ENCODE results near the gene CIC. TPM values are rescaled to one million over a fixed set of nuclear protein-coding genes. Genes with fewer than 3 reads are reported as not detected.

CIC gene
- total and polyA plus RNA-seq, 3 experiments from 2014 or later: 2.7 to 60.4 (median 53.9) TPM

DNA sequence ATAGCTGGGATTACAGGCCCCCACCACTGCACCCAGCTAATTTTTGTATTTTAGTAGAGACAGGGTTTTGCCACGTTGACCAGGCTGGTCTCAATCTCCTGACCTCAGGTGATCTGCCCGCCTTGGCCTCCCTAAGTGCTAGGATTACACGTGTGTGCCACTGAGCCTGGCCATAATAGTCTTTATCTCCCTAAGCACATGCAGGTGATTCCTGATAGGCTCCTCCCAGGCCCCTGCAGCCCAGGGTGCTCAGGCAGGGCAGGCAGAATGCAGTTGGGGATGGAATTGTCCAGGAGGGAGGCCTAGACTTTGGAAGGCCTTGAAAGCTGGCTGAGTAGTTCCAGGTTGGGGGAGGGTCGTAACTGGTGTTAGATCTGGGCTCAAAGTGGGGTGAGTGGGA lies 40.4 kb upstream of the CIC start:
- POLR2A ChIA-PET: no interaction called here
- H3K4me3 Mint-ChIP-seq: no peak overlapping the region
- H3K27ac Mint-ChIP-seq: peak overlapping the region in 3 of 8 donors; percentile 8 to 58 (median 12)
- no peak for DNase-seq
- H3K27me3 Mint-ChIP-seq: no peaks in the 10 kb centered on the region
- no peaks in the 10 kb centered on the region for H3K9me3 Mint-ChIP-seq
- Histone ChIP-seq H3K27ac (ENCODE audit: low read depth, low read length) (no peak overlapping the region), H3K4me1 (ENCODE audit: insufficient read depth, low read length) (no peaks in the 10 kb centered on the region), H3K27me3 (ENCODE audit: insufficient read depth, low read length, poor library complexity, severe bottlenecking) (no peaks in the 10 kb centered on the region), H3K4me3 (ENCODE audit: low read length) (no peak overlapping the region), H3K9me3 (ENCODE audit: low read length) (no peaks in the 10 kb centered on the region), H3K36me3 (ENCODE audit: insufficient read depth, low read length) (peaks cover 38% of the 10 kb centered on the region)
- CTCF ChIA-PET: no interaction called here
- H3K4me1 Mint-ChIP-seq: peaks cover 13 to 32% (median 26%) of the 10 kb centered on the region in 3 donors
- peaks cover 3 to 87% (median 13%) of the 10 kb centered on the region in 3 donors for H3K36me3 Mint-ChIP-seq

DNA sequence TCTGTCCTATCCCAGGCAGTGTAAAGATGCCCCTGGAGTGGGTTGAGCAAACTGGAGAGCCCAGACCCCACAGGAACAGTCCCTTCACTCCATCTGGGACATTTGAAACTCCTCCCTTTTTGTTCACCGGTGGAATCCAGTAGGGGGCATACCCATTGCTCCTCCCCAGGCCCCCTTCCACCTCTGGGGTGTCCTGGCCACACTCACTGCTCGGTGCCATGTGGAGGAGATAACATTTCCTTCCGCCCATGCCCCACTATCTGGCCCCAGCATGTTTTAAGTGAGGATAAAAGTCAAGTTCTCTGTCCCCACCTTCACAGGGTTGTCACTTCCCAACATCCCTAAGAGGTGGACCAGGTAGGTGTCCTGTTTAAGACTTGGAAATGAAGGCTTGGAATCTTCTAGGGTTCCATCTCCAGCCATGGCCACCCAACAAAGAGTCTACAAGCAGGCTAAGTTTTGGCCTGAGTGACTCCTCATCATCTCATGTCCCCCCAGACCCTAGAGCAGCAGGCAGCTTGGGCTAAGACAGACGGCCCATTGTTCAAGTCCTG lies 39.7 kb upstream of the CIC start:
- Mint-ChIP-seq H3K9me3 (no peaks in the 10 kb centered on the region), H3K27ac (peak overlapping the region in 6 of 8 donors; percentile 21 to 88 (median 58)), H3K4me3 (no peak overlapping the region), H3K36me3 (peaks cover 3 to 91% (median 13%) of the 10 kb centered on the region in 3 donors), H3K27me3 (no peaks in the 10 kb centered on the region), H3K4me1 (peaks cover 13 to 31% (median 26%) of the 10 kb centered on the region in 3 donors)
- Histone ChIP-seq H3K4me3 (ENCODE audit: low read length) (no peak overlapping the region), H3K36me3 (ENCODE audit: insufficient read depth, low read length) (peaks cover 35% of the 10 kb centered on the region), H3K27ac (ENCODE audit: low read depth, low read length) (no peak overlapping the region), H3K4me1 (ENCODE audit: insufficient read depth, low read length) (no peaks in the 10 kb centered on the region), H3K27me3 (ENCODE audit: insufficient read depth, low read length, poor library complexity, severe bottlenecking) (no peaks in the 10 kb centered on the region), H3K9me3 (ENCODE audit: low read length) (no peaks in the 10 kb centered on the region)
- POLR2A ChIA-PET: no interaction called here
- CTCF ChIA-PET: interaction anchor here (0.8 to 1.5 kb wide), 2 partner anchors 22 to 50 kb away, joined by 3 read pairs; no protein-coding TSS in a partner anchor
- no peak for DNase-seq

DNA sequence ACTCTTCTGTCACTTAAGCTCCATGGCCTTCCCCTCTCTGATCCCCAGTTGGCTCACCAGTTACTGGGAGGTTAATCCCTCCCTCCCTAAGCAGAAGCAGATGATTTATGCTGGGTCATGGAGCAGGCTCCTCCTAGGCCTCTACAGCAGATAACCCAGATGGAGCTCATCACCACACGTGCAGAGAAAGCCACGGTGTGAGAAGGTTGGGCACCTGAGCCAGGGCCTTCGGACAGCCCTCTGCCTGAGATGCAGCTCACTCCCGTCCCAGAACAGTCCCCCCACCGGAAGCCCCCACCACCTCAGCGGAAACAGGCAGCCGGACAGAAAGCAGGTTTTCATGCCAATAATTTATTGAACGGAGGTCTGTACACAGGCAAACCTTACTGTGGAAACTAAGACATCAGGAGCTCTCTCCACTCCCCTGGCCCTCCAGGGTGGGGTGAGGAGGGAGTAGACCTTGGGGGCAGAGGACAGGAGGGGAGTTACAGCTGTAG lies 39.1 kb upstream of the CIC start:
- no peaks in the 10 kb centered on the region for H3K27me3 Mint-ChIP-seq
- H3K27me3 ChIP-seq (ENCODE audit: insufficient read depth, low read length, poor library complexity, severe bottlenecking): no peaks in the 10 kb centered on the region
- no peaks in the 10 kb centered on the region for H3K9me3 Mint-ChIP-seq
- H3K4me1 Mint-ChIP-seq: peaks cover 13 to 31% (median 26%) of the 10 kb centered on the region in 3 donors
- no peak overlapping the region for H3K4me3 Mint-ChIP-seq
- no peak overlapping the region for H3K27ac ChIP-seq (ENCODE audit: low read depth, low read length)
- no peak overlapping the region for H3K4me3 ChIP-seq (ENCODE audit: low read length)
- ChIA-PET CTCF (interaction anchor here (0.8 to 1.5 kb wide), 3 partner anchors 15 to 49 kb away, joined by 3 read pairs; no protein-coding TSS in a partner anchor), POLR2A (no interaction called here)
- H3K9me3 ChIP-seq (ENCODE audit: low read length): no peaks in the 10 kb centered on the region
- H3K27ac Mint-ChIP-seq: peak overlapping the region in 6 of 8 donors; percentile 37 to 88 (median 62)
- H3K36me3 Mint-ChIP-seq: peaks cover 1 to 89% (median 12%) of the 10 kb centered on the region in 3 donors
- no peaks in the 10 kb centered on the region for H3K4me1 ChIP-seq (ENCODE audit: insufficient read depth, low read length)
- peaks cover 34% of the 10 kb centered on the region for H3K36me3 ChIP-seq (ENCODE audit: insufficient read depth, low read length)
- no peak for DNase-seq

DNA sequence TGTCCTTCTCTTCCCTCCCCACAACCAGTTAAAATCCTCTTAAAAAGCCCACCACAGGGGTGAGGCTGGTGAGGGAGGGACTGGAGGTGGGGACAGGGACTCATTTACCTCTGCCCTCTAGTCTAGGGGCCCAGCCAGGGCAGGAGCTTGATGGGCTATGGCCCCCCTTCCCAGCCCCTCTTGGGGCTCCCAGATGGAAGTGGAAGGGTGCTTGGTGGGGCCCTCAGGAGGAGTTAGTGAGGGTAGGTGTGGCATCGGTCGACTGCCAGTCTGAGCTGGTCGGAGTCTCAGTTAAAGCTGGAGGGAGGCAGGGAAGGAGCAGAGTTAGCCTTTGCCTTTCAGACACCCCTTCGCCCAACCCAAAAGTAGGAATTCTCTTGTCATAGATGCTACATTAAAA lies 38.5 kb upstream of the CIC start:
- no peak for DNase-seq
- Mint-ChIP-seq H3K27ac (peak overlapping the region in 1 of 8 donors; percentile 40), H3K36me3 (peaks cover 0 to 90% (median 11%) of the 10 kb centered on the region in 3 donors), H3K27me3 (no peaks in the 10 kb centered on the region), H3K4me1 (peaks cover 16 to 31% (median 26%) of the 10 kb centered on the region in 3 donors), H3K9me3 (no peaks in the 10 kb centered on the region), H3K4me3 (no peak overlapping the region)
- Histone ChIP-seq H3K4me3 (ENCODE audit: low read length) (no peak overlapping the region), H3K36me3 (ENCODE audit: insufficient read depth, low read length) (peaks cover 37% of the 10 kb centered on the region), H3K27me3 (ENCODE audit: insufficient read depth, low read length, poor library complexity, severe bottlenecking) (no peaks in the 10 kb centered on the region), H3K27ac (ENCODE audit: low read depth, low read length) (no peak overlapping the region), H3K9me3 (ENCODE audit: low read length) (no peaks in the 10 kb centered on the region), H3K4me1 (ENCODE audit: insufficient read depth, low read length) (no peaks in the 10 kb centered on the region)
- CTCF ChIA-PET: interaction anchor here (1.3 to 1.5 kb wide), 2 partner anchors 14 to 23 kb away, joined by 3 read pairs; no protein-coding TSS in a partner anchor
- POLR2A ChIA-PET: no interaction called here

DNA sequence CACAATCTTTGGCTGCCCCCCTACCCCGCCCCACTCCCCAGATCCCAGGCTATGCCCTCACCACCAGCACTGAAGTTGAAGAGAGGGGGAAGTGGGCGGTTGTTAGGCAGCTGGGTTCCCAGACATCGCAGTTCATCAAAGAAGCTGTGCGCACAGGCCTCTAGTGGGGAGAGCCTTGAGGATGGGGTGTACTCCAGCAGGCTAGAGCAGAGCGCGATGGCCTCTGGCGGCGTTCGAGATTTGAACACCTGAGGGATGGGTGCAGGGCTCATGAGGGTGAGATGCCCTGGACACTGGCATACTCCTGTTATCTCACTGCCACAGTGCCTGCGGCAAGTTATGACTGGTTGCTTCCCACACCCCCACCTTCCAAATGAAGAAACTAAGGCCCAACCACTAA lies 36.6 kb upstream of the CIC start:
- H3K27me3 Mint-ChIP-seq: no peaks in the 10 kb centered on the region
- no peaks in the 10 kb centered on the region for H3K4me1 ChIP-seq (ENCODE audit: insufficient read depth, low read length)
- no peaks in the 10 kb centered on the region for H3K27me3 ChIP-seq (ENCODE audit: insufficient read depth, low read length, poor library complexity, severe bottlenecking)
- peaks cover 33% of the 10 kb centered on the region for H3K36me3 ChIP-seq (ENCODE audit: insufficient read depth, low read length)
- H3K27ac Mint-ChIP-seq: peak overlapping the region in 1 of 8 donors; percentile 88
- peaks cover 12 to 30% (median 27%) of the 10 kb centered on the region in 3 donors for H3K4me1 Mint-ChIP-seq
- no peak overlapping the region for H3K27ac ChIP-seq (ENCODE audit: low read depth, low read length)
- H3K4me3 ChIP-seq (ENCODE audit: low read length): no peak overlapping the region
- ChIA-PET POLR2A (no interaction called here), CTCF (interaction anchor here (0.7 to 0.9 kb wide), 2 partner anchors 10 to 64 kb away, joined by 3 read pairs; partner anchors contain the start of gene GSK3A)
- peaks cover 0 to 86% (median 7%) of the 10 kb centered on the region in 3 donors for H3K36me3 Mint-ChIP-seq
- no peaks in the 10 kb centered on the region for H3K9me3 ChIP-seq (ENCODE audit: low read length)
- DNase-seq: no peak
- H3K4me3 Mint-ChIP-seq: no peak overlapping the region
- H3K9me3 Mint-ChIP-seq: no peaks in the 10 kb centered on the region

DNA sequence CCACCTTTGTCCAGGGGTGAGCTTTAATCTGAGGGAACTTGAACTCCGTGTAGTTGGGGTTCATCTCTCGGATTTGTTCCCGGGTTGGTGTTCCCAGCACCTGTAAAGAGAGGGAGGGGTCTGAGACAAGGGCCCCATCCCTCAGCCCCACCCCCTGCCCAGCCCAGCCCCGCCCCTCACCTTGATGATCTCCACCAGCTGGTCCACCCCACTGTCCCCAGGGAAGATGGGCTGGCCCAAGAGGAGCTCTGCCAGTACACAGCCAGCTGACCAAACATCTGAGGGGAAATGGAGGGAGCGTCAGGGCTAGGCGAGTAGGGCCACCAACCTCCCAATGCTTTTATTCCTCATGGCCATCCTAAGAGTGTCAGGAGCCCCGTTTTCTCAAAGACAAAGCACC lies 35.9 kb upstream of the CIC start:
- H3K4me3 ChIP-seq (ENCODE audit: low read length): no peak overlapping the region
- H3K36me3 Mint-ChIP-seq: peaks cover 0 to 83% (median 7%) of the 10 kb centered on the region in 3 donors
- H3K9me3 ChIP-seq (ENCODE audit: low read length): no peaks in the 10 kb centered on the region
- H3K27ac Mint-ChIP-seq: peak overlapping the region in 1 of 8 donors; percentile 58
- peaks cover 33% of the 10 kb centered on the region for H3K36me3 ChIP-seq (ENCODE audit: insufficient read depth, low read length)
- peaks cover 12 to 27% (median 22%) of the 10 kb centered on the region in 3 donors for H3K4me1 Mint-ChIP-seq
- ChIA-PET CTCF (interaction anchor here (0.6 to 1.3 kb wide), 3 partner anchors 13 to 50 kb away, joined by 3 read pairs; partner anchors contain the start of gene ZNF526), POLR2A (no interaction called here)
- no peaks in the 10 kb centered on the region for H3K9me3 Mint-ChIP-seq
- no peaks in the 10 kb centered on the region for H3K4me1 ChIP-seq (ENCODE audit: insufficient read depth, low read length)
- H3K4me3 Mint-ChIP-seq: no peak overlapping the region
- no peaks in the 10 kb centered on the region for H3K27me3 Mint-ChIP-seq
- DNase-seq: no peak
- H3K27me3 ChIP-seq (ENCODE audit: insufficient read depth, low read length, poor library complexity, severe bottlenecking): no peaks in the 10 kb centered on the region
- no peak overlapping the region for H3K27ac ChIP-seq (ENCODE audit: low read depth, low read length)

DNA sequence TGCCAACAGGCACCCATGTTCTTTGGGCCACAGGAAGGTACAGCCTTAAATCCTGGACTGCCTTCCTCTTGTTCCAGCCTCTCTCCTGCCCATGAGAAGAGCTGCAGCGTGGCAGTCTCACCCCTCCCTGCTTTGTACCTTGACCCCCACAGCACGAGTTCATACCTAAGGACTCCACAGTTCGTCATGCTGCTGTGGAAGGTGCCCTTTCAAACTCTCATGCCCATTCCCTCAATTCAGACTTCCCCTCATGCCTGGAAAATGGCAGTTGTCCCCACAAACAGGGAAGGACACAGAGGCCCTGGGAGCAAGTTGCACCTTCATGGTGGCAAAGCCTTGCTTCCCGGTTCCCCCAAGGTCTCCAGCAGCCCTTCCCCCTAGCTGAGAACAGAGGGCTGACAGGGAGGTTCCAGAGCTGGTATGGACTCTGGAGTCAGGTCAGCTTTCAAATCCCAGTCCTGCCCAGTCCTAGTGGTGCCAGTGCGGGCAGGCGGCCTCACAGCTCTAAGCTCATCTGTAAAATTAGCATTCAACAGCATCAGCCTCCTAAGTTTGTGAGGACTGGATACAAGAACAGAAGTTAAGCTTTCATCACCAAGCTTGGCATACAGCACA lies 35.3 kb upstream of the CIC start:
- DNase-seq: no peak
- H3K36me3 Mint-ChIP-seq: peaks cover 0 to 77% (median 7%) of the 10 kb centered on the region in 3 donors
- peaks cover 33% of the 10 kb centered on the region for H3K36me3 ChIP-seq (ENCODE audit: insufficient read depth, low read length)
- H3K9me3 ChIP-seq (ENCODE audit: low read length): no peaks in the 10 kb centered on the region
- no peak overlapping the region for H3K4me3 ChIP-seq (ENCODE audit: low read length)
- H3K27ac Mint-ChIP-seq: peak overlapping the region in 5 of 8 donors; percentile 33 to 92 (median 61)
- no peak overlapping the region for H3K27ac ChIP-seq (ENCODE audit: low read depth, low read length)
- CTCF ChIA-PET: interaction anchor here (0.9 to 1.6 kb wide), 6 partner anchors 9 to 190 kb away, joined by 3 to 4 read pairs (median 3); partner anchors contain the start of genes GSK3A and ZNF526
- no peaks in the 10 kb centered on the region for H3K27me3 ChIP-seq (ENCODE audit: insufficient read depth, low read length, poor library complexity, severe bottlenecking)
- no peaks in the 10 kb centered on the region for H3K27me3 Mint-ChIP-seq
- no peaks in the 10 kb centered on the region for H3K4me1 ChIP-seq (ENCODE audit: insufficient read depth, low read length)
- H3K4me1 Mint-ChIP-seq: peaks cover 10 to 23% (median 19%) of the 10 kb centered on the region in 3 donors
- POLR2A ChIA-PET: interaction anchor here (0.8 kb wide), 1 partner anchor 12 kb away, joined by 3 read pairs; no protein-coding TSS in a partner anchor
- no peak overlapping the region for H3K4me3 Mint-ChIP-seq
- no peaks in the 10 kb centered on the region for H3K9me3 Mint-ChIP-seq

DNA sequence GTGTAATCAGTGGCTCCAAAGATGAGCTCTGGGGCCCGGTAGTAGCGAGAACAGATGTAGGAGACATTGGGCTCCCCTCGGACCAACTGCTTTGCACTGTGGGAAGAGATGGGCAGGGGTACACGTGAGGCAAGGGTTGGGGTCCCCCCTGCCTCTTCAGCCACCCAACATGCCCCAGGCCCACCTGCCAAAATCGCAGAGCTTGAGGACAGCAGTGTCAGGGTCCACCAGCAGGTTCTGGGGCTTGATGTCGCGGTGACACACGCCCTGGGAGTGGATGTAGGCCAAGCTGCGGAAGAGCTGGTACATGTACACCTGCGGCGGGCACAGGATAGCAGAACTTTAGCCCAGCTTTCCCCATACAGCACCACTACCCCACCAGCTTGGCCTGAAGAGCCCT lies 34.7 kb upstream of the CIC start:
- Histone ChIP-seq H3K9me3 (ENCODE audit: low read length) (no peaks in the 10 kb centered on the region), H3K36me3 (ENCODE audit: insufficient read depth, low read length) (peaks cover 28% of the 10 kb centered on the region)
- CTCF ChIA-PET: interaction anchor here (0.9 to 1.6 kb wide), 5 partner anchors 9 to 189 kb away, joined by 3 to 4 read pairs (median 3); partner anchors contain the start of gene GSK3A

More for the DNA sequence above, 34.7 kb upstream of the CIC start:
- POLR2A ChIA-PET: interaction anchor here (0.8 kb wide), 1 partner anchor 13 kb away, joined by 3 read pairs; no protein-coding TSS in a partner anchor
- H3K27ac ChIP-seq (ENCODE audit: low read depth, low read length): no peak overlapping the region
- Mint-ChIP-seq H3K36me3 (peaks cover 0 to 77% (median 10%) of the 10 kb centered on the region in 3 donors), H3K27me3 (no peaks in the 10 kb centered on the region), H3K4me3 (no peak overlapping the region), H3K27ac (peak overlapping the region in 2 of 8 donors; percentile 68 to 88), H3K9me3 (no peaks in the 10 kb centered on the region), H3K4me1 (peaks cover 12 to 22% (median 19%) of the 10 kb centered on the region in 3 donors)
- peaks cover 3% of the 10 kb centered on the region for H3K4me1 ChIP-seq (ENCODE audit: insufficient read depth, low read length)
- no peak for DNase-seq
- no peak overlapping the region for H3K4me3 ChIP-seq (ENCODE audit: low read length)
- no peaks in the 10 kb centered on the region for H3K27me3 ChIP-seq (ENCODE audit: insufficient read depth, low read length, poor library complexity, severe bottlenecking)

Measured in CD8-positive, alpha-beta memory T cell (primary cell).